NCI-H2171 treated with DMSO at 0.1 percent for 48 hours (cell line): Measurements from ENCODE around the gene CLHC1.
A peak's percentile ranks its signal among the peaks of the same experiment; 100 is the strongest.
"Not testable (repeated sequence)": the region's sequence is repeated elsewhere in the genome, so short reads cannot be mapped to it uniquely, and the experiment has no call there.

ENCODE experiments used
- DNase-seq: peaks from one replicate; lab custom pipeline; 2025; lab: John Stamatoyannopoulos, UW

The CLHC1 gene

GRCh38 chr2:55134316-55134706, 97.8 kb downstream of the CLHC1 start:
- no peak for DNase-seq

- DNase-seq = no peak
These were observed 98.4 kb downstream of the CLHC1 start for GRCh38 chr2:55133467-55134315.

GRCh38 chr2:55130849-55131248, 101.2 kb downstream of the CLHC1 start:
- peak; percentile 14 for DNase-seq

- not testable (repeated sequence) for DNase-seq
These were observed 105.5 kb downstream of the CLHC1 start for GRCh38 chr2:55126643-55127042.
